Measurements from ENCODE around the gene C1orf159. TPM values are rescaled to one million over a fixed set of nuclear protein-coding genes. Genes with fewer than 3 reads are reported as not detected.
"Not testable (repeated sequence)": the region's sequence is repeated elsewhere in the genome, so short reads cannot be mapped to it uniquely, and the experiment has no call there.

C1orf159 gene
- total RNA-seq, 1 donor from 2014 or later, result 4.0 TPM

DNA sequence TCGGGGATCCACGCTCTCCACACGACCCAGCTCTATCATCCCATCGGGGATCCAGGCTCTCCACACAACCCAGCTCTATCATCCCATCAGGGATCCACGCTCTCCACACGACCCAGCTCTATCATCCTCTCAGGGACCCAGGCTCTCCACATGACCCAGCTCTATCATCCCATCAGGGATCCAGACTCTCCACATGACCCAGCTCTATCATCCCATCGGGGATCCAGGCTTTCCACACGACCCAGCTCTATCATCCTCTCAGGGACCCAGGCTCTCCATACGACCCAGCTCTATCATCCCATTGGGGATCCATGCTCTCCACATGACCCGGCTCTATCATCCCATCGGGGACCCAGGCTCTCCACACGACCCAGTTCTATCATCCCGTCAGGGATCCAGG lies 36.5 kb upstream of the C1orf159 start:
- DNase-seq; intact Hi-C loops (cut with micrococcal nuclease); ATAC-seq: not testable (repeated sequence)

DNA sequence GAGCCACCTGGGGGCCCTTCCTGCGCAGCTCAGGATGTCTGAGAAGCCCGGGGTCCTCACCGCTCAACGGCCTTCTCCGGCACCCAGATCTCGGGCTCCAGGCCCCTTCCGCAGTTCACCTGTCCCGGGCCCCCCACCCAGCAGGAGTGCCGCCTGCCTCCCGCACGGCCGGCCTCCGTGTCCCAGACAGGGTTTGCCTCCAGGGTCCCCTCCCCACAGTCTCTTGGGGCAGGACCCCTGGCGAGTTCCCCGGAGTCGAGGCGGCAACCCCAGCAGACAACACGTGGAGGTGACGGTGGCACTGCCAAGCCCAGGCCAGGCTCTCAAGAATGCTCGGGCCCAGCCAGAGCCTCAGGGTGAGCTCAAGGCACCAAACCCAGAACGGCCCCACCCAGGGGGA lies 35.4 kb upstream of the C1orf159 start:
- DNase-seq, result no peak
- intact Hi-C loops (cut with micrococcal nuclease), result no loop called here
- ATAC-seq, result no peak

DNA sequence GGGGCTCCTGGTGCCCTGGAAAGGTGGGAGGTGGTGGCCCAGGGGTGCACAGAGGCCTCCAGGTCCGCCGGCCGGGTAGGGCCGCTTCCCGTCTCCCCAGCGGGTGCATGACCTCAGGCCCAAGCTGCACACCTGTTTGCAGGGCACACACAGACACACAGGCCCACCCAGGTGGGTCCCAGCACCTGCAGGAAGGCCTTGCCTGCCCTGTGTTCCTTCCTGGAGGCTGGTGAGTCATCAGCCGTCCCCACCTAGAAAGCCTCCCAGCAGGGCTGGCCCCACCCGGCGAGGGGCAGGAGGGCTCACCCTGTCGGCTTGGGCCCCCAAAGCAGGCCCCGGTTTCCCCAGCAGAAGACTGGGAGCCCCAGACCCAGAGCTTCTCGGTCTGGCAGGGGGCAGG lies 34.2 kb upstream of the C1orf159 start:
- no peak for DNase-seq
- no peak for ATAC-seq
- intact Hi-C loops (cut with micrococcal nuclease), result no loop called here

DNA sequence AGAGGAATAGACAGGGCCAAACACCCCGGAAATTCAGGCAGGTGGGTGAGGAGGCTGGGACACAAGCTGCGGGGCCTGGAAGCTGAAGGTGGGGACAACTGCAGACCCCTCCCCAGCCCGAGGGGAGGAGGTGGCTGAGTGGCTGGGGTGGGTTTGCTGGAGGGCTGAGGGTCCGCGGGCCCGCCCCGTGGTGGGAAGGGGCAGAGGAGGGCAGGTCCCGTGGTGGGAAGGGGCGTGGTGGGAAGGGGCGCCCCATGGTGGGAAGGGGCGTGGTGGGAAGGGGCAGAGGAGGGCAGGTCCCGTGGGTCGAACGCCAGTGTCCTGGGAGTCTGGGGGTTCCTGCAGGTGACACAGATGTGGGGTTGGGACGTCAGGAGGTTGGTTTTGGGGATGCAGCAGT lies 33.5 kb upstream of the C1orf159 start:
- DNase-seq (no peak), ATAC-seq (no peak)
- intact Hi-C loops (cut with micrococcal nuclease), result no loop called here

DNA sequence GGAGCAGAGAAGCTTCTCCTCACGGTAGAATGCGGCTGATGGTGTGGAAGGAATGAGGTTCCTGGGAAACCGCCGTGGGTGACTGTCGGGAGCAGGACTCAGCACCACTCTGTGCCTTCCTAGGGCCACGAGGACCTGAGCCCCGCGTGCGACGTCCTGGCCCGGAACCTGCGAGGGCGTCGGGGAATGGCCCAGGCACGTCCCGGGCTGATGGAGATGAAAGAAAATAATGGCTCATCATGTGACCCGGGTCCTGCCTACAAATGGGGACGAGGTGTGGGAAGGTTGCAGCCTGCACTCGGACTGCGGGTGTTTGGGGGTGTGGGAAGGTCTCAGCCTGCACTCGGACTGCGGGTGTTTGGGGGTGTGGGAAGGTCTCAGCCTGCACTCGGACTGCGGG lies 32.7 kb upstream of the C1orf159 start:
- intact Hi-C loops (cut with micrococcal nuclease), result no loop called here

DNA sequence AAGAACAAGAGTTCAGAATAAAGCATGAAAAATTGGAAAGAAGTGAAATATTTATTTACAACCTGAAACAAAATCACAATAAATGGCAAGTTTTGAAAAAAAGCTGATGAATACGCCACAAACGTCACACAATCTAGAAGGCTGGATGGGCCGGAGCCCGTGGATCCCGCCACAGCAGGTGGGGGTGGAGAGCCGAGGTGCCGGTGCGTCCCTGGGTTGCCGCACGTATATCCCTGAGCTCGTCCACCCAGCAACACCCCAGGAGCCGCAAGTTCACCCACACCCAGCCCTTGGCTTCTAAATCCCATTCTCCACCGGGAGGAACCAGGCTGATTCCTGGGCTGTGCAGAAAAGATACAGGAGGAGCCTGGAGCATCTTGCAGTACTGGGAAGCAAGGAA lies 32.2 kb upstream of the C1orf159 start:
- ATAC-seq (no peak), DNase-seq (no peak)
- intact Hi-C loops (cut with micrococcal nuclease), result no loop called here

More for the DNA sequence above, 32.7 kb upstream of the C1orf159 start:
- no peak for ATAC-seq
- no peak for DNase-seq

DNA sequence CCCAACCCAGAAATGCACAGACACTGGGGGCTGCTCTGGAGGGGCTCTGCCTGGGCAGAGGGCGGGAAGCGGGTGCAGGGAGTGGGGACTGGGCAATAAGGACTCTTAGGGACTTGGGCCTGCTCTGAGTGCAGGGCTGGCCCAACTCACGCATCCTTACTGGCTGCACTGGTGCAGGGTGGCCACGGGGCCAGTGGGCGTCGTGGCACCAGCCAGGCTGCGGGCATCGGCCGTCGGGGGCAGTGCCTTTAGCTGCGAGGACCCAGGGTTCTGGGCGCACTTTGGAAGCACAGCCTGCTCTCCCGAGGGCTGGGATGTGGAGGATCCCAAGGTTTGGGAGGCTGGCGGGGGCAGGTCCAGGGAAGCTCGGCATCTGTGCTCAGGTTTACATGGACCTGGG lies 30.7 kb upstream of the C1orf159 start:
- intact Hi-C loops (cut with micrococcal nuclease), result no loop called here
- DNase-seq (no peak), ATAC-seq (no peak)

DNA sequence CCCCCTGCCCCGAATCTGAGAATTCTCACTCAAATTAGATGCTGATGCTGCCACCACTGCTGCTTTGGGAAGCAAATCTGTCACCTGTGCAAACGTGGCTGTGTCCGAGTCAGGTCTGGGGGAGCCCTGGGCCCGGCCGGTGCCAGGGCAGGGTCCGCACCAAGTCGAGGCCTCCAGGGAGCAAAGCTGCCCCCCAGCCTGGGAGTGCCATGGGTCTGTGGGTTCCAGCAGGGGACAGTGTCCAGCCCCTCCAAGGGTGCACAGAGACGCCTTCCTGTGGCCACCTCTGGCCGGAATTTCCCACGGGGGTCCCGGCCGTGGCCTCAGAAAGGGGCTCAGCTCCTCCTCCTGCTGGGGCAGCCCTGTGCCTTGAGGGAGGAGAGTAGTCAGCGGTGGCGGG lies 30.1 kb upstream of the C1orf159 start:
- DNase-seq (no peak), ATAC-seq (no peak)
- intact Hi-C loops (cut with micrococcal nuclease), result no loop called here

DNA sequence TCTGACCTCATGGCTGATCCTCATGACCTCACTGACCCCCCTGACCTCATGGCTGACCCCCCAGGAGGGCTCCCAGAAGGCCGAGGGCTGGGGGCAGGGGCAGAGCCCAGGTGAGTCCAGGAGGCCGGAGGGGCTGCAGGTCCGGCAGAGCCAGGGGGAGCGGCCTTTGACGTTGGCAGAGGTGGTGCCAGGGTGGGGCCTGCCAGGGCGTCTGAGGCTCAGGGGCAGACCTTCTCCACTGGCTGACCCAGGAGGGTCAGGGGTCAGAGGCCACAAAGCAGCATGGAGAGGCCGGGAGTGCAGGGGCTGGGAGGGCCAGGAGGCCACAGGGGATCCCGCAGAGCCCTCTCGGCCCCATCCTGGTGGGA lies 29.6 kb upstream of the C1orf159 start:
- DNase-seq, result no peak

DNA sequence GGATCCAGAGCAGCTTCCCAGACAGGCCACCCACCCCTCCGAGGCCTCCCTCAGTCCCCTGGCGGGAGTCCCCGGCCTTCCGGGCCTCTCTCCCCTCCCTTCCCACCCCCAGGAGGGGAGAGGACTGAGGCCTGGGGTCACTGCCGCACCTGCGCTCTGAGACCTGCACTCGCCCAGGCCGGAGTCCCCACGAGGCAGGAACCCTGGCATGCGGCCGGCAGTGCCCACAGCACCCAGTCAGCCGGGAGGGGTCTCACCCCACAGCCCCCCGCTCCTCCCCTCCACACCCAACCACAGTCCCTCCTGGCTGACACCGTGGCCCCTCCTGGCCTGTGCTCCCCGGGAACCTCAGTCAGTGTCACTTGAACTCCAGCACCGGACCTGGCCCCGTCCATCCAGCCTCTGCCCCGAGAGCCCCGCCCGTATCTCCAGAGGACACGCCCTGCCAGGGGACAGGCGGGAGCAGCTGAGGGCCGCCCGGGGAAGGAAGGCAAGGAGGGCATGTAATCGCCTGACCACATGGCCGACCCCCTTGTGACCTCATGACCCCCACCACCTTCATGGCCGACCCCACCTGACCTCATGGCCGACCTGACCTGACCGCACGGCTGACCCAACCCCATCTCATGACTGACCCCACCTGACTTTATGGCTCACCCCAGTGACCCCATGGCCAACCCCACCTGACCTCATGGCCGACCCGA lies 29.1 kb upstream of the C1orf159 start:
- no peak for ATAC-seq
- intact Hi-C loops (cut with micrococcal nuclease), result no loop called here
- no peak for DNase-seq

More for the DNA sequence above, 29.6 kb upstream of the C1orf159 start:
- no peak for ATAC-seq
- intact Hi-C loops (cut with micrococcal nuclease), result no loop called here

DNA sequence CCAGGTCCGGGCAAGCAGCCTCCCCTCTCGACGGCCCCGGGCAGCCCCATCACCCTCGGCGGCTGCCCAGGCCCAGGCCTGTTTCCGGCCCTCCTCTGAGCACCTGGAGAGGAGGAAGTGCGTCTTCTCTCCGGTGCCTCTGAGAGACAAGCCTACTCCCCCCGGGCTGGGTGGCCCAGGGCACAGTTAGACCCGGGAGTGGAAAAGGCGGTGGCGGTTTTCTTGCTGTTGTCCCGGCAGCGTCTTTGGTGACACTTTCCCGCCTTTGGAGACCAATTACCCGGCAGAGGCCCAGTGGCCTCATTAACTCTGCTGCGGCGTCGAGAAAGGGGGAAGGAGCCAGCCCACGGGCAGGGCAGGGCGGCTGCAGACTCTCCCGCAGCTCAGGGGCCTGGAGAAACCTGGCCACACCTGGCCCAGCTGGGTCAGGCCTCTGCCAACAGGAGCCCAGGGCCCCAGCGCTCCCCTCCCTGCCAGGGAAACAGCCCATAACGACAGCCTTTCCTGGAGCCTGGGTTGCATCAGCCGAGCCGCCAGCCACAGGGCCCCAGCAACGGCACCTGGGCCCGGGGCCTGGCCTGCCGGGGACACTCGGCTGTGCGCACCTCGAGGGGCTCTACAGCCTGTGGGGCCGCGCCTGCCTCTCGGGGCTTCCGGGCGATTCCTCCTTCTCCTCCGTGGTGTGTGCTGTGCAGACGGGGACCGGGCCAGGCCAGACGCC lies 28.4 kb upstream of the C1orf159 start:
- no peak for ATAC-seq
- intact Hi-C loops (cut with micrococcal nuclease), result no loop called here
- no peak for DNase-seq

DNA sequence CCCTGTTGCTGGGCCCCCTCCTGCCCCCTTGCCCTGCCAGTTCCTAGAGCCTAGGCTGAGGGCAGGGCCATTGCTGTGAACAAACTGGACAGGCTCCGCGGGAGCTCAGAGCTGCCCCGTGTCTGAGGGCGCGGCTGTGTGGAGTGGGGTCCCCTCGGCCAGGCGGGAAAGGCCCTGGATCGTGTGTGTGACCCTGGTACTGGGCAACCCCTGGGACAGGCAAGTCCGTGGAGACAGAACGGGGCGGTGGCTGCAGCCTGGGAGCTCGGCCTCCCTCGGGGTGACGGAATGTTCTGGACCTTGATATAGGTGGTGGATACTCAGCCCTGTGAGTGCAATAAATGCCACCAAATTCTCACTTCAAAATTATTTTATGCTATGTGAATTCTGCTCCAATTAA lies 27.7 kb upstream of the C1orf159 start:
- DNase-seq (no peak), ATAC-seq (no peak)
- intact Hi-C loops (cut with micrococcal nuclease), result no loop called here

DNA sequence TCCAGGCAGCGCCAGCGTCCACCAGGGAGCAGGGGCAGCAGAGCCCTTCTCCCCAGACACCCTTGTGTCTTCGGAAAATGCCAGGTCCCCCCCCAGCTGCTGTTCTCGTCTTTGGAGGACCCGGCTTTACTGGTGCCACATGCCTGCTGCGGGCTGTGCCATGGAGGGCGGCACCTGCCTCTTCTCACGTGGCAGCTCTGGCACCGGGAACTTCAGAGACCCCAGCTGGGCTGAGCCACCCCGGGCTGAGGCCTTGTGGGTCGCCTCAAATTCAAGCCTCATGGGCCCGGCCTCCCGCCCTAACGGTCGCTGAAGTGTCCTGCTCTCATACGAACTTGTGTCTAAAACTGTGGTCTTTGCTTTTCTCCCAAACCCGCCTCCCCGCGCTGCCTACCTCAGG lies 27.0 kb upstream of the C1orf159 start:
- intact Hi-C loops (cut with micrococcal nuclease), result no loop called here

DNA sequence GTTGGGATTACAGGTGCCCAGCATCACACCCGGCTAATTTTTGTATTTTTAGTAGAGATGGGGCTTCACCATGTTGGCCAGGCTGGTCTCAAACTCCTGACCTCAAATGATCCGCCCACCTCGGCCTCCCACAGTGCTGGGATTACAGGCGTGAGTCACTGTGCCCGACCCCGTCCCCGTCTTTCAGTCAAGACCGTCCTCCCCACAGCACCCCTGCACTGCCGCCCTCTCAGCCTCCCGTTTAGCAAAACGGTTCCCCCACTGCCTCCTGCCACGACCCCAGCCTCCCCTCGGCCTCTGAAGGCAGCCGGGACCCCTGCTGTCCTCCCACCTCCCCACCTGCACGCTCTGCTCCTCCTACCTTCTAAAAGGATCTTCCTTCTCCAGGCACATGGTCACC lies 26.5 kb upstream of the C1orf159 start:
- DNase-seq; ATAC-seq; intact Hi-C loops (cut with micrococcal nuclease): not testable (repeated sequence)

More for the DNA sequence above, 27.0 kb upstream of the C1orf159 start:
- DNase-seq (no peak), ATAC-seq (no peak)

DNA sequence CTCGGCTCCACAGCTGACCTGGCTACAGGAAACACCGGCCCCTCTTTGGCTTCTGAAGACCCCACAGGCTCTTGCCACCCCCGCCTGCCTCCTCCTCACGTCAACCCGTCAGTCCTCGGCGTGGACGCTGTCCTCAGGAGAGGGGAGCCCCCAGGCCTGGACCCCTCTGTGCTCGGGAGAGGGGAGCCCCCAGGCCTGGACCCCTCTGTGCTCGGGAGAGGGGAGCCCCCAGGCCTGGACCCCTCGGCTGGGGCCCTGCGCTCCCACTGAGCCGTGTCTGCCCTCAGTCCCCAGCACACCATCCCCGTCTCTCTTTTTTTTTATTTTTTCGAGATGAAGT lies 26.0 kb upstream of the C1orf159 start:
- DNase-seq (no peak), ATAC-seq (no peak)
- intact Hi-C loops (cut with micrococcal nuclease), result no loop called here

DNA sequence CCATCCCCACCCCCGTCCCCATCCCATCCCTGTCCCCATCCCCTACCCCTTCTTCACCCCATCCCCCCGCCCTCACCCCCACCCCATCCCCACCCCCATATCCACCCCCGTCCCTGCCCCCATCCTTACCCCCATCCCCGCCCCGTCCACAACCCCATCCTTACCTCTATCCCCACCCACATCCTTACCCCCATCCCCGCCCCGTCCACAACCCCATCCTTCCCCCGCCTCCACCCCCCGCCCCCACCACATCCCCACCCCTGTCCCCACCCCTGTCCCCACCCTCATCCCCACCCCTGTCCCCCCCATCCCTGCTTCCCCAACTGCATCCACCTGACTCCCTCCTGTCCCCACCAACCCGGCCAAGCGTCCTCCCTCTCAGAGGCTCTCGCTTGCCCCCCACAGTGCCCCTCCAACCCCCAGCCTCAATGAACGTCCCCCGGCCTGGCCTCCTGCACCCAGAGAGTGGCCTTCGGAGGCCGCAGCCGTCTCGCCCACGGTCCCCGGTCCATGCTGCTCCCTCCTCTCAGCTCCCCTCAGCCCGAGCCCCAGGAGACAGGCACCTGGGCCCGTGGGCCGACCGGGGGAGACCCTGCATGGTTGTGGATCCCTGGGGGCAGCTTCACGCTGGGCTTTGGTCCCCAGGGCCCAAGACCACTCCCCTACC lies 25.5 kb upstream of the C1orf159 start:
- intact Hi-C loops (cut with micrococcal nuclease), result no loop called here
- DNase-seq (no peak), ATAC-seq (no peak)

DNA sequence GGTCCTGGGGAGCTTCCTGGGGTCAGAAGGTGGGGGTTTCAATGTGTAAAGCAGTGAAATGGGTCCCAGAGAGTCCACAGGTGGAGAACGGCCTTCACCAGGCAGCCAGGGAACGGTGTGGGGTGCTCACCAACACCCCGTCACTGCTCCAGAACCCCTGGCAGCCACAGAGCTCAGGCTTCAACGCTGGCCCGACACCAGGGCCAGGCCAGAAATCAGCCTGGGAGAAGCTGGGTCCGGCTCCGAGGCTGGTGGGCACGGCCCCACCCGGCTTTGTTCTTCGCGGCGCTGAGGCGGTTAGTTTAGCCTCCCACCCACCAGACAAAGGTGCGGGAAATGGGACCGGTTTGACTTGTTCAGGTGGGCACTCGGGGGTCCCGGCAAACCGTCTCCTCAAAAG lies 24.8 kb upstream of the C1orf159 start:
- DNase-seq (no peak), ATAC-seq (no peak)
- intact Hi-C loops (cut with micrococcal nuclease), result no loop called here

DNA sequence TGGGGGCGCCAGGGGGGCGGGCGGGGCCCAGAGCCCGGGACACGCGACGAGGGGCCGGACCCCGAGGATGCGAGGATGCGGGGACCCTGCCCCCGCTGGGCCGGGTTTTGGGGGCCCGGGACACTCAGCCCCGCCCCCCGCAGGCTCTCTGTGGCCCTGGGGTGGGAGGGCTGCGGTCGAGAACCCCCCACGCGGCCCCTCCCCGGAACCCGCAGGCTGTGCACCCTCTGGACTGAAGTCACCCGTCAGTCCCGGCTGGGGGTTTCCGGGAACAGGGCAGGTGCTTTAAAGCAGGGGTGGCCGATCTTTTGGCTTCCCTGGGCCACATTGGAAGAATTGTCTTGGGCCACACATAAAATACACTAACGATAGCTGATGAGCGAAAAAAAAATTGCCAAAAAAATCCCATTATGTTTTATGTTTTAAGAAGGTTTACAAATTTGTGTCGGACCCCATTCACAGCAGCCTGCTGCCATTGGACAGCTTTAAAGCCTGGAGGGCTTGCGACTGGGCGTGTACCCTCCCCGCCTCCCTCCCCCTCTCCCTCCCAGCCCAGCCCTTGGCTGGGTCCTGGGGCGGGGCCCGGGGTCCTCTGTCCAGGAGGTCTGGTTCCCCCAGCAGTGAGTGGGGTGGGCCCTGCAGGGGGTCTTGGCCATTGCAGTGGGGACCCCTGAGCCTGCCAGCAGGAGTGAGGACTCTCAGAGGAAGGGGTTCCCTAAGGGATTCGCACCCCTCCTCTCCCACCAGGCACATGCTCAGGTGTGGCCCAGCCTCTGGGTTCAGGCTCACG lies 21.6 kb upstream of the C1orf159 start:
- intact Hi-C loops (cut with micrococcal nuclease), result no loop called here
- ATAC-seq, result no peak
- DNase-seq, result no peak

DNA sequence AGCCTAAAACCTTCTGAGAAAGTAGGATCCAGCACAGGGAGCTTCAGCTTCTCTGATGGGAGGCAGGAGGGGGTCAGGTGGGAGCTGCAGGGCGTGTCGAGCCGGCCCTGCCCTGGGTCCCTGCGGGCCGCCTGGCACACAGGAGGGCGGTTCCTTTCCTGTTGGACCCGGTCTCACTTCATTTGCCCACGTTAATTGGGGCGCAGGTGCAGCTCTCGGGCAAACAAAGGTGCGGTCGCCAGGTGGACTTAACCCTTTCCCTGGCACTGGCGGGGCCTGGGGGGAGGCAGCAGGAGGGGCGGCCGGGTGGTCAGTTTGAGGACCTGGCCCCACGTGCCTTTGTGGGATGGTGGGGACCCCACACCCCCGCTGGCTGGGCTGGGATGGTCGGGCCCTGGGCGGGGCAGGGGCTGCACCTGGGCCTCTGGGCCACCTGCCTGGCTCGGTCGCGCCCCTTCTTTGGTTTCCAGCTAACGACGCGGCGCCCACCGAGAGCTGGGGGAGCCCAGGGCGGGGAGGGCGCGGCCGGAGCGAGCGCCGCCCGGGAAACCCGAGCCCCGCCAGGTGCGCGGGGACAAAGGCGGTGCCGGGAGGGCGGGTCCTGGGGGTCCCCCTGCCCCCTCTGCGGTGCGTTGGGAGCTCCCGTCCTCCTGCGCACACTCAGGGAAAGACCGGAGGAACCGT lies 20.8 kb upstream of the C1orf159 start:
- DNase-seq (no peak), ATAC-seq (no peak)
- intact Hi-C loops (cut with micrococcal nuclease), result no loop called here

Measured in left ventricle myocardium superior (tissue), 1 donor.